Stromal cell of bone marrow (primary cell): ENCODE measurements around the gene HNRNPUL1.
"Not testable (repeated sequence)": the region's sequence is repeated elsewhere in the genome, so short reads cannot be mapped to it uniquely, and the experiment has no call there.

Experiments used
- DNase-seq: peaks from one replicate; pipeline ENCODE4 v3.0.0-alpha.2; 2012; ENCODE audit warnings: low read depth

The HNRNPUL1 gene

DNA sequence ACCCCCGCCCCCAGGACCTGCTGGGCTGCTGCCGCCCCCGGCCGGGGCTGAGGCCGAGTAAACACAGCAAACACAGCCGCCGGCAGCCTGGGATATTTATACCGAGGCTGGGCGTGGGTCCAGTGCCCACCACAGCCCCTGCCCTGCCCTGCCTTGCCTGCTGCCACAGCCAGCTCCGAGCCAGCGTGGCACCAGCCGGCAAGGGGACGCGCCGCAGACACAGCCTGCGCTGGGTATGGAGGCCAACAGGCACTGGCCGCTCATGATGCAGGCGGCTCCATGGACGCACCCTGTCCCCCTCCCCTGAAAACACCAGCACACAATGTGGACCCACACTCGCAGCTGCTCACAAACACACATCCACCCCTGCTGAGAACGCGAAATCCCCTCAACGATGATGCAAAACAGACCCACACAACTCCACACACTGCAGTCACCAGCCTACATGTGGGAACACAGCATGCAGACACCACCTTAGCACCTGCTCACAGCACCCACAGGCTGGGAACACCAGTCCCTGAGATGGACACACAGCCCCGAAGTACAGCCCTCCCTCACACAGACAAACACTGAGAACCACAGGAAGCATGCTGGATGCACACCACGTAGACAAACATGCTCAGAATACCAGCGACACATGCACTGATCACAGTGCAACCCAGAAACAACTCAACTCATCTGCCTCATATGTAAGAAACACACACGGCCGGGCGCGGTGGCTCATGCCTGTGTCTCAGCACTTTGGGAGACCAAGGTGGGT lies 62.0 kb downstream of the HNRNPUL1 start:
- no peak for DNase-seq

DNA sequence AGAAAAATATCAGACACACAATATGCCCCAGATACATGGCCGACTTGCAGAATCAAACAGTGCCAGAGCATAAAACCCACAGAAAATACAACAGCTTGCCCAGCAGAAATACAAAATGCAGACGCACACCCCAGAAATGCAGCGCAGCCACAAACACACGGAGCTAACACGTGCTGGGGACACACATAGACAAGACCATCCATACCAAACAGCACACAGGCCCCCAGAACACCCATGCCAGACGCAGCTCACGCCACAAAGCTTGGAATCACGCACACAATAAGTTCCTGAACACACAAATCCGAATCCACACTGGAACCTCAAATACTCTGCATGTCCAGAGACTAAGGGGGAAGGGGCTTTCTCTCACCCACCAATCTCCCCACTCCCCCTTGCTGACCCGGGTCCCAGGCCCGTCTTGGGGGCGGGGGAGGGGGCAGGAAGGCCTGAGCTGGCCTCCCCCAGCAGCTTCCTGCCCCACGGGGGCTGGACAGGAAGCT lies 63.0 kb downstream of the HNRNPUL1 start:
- DNase-seq = no peak

DNA sequence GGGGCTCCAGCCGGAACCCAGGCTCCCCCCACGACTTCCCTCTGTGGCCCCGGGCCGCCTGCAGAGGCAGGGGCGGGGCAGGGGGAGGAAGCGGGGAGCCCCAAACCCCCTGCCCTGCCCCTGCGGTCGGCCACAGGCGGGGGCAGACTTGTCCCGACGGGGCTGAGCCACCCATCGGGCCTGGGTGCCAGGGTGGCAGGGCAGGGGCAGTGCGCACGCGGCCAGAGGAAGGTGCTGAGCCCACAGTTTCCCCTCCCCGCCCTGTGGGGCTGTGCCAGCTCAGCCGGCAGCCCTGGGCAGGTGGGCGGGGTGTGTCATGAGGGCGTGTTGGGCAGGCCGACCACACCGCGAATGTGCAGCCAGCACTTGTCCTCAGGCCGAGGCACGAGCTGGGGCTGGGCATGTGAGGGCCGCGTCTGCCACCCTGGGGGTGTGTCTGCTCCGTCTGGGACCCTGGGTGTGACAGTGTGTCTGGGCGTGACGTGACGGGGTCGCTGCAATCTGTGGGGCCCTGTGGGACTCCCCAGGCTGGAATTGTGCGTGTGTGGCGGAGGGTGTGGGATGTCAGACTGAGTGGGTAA lies 63.5 kb downstream of the HNRNPUL1 start:
- no peak for DNase-seq

DNA sequence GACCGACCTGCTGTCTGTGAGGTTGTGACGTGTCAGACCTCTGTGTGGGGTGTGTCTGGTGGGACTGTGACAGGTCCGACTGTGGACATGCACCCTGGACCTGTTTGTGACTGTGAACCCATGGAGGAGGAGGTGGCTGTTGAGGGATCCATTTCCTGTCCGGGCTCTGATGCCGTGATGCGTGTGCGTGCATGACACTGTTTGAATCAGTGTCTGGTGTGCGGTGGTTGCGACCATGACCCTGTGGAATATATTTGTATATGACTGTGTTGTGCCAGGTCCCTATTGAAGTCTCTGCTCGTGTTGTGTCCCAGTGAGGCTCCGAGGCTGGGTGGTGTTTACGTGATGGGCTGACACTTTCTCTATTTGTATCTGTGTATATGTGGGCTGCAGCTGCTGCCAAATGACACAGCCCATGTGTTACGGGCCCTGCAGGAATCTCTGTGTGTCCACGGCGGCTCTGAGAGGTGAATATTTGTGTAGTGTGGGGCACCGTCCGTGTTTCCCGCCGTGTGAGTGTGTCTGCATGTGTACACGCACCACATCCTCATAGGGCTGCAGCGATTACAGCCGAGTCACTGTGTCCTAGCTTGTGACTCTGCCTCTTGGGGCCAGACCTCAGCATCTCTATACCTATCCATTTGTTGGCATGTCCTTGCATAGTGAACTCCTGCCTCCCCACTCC lies 64.1 kb downstream of the HNRNPUL1 start:
- DNase-seq = no peak

DNA sequence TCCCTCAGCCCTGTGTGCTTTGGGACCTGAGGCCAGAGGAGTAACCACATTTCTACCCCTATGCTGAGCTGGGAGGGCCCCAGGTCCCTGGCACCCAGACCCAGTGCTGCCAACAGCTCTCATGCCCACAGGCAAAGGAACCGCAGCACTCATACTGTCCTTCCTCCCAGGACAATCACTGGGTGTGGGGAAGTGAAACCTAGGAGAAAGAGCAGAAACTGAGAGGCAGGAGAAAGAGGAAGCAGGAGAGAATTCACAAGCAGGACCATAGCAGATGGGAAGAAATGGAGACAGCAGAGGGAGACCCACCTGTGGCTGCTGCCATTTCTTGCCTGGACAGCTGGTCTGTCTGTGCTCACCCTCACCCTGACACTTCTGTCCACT lies 64.7 kb downstream of the HNRNPUL1 start:
- no peak for DNase-seq

DNA sequence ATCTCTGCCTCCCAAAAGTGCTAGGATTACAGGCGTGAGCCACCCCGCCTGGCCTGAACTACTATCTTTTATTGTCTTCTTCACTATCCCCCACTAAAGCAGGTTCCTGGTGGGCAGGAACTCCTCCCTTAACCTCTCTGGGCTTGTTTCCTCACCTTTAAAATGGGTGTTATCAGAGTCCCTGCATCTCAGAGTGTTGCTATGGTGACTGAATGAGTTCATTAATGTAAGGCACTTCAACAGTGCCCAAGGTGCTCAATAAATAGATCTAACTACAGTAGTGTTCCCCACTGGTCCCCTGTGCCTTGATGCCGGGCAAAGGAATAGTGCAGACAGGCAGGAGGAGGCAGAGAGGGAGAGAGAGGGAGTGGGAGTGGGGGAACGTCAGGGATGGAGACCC lies 66.3 kb downstream of the HNRNPUL1 start:
- no peak for DNase-seq

DNA sequence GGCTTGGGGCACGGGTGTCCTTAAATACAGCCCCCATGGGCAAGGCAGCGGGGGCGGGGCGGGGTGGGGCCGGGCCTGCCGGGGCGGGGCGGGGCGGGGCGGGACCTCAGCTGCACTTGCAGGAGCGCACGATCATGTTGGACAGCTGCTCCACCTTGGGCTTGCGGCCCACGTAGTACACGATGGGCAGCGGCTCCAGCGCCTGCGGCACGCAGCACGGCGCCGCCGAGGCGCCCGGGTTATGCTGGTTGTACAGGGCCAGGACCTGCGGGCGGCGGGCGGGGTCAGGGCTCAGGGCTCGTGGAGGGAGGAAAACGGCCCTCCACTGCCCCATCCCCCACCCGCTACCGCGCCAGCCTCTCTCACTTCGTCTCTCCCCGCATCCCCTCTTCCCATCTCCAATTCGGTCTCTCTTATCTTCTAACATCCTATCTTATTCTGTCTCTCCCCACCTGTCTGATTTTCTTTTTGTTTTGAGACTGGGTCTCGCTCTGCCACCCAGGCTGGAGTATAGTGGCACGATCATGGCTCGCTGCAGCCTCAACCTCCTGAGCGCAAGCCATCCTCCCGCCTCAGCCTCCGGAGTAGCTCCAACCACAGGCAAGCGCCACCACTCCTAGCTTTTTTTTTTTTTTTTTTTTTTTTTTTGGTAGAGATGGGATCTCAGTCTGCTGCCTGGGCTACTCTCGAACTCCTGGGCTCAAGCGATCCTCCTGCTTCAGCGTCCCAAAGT lies 66.9 kb downstream of the HNRNPUL1 start:
- DNase-seq = no peak

DNA sequence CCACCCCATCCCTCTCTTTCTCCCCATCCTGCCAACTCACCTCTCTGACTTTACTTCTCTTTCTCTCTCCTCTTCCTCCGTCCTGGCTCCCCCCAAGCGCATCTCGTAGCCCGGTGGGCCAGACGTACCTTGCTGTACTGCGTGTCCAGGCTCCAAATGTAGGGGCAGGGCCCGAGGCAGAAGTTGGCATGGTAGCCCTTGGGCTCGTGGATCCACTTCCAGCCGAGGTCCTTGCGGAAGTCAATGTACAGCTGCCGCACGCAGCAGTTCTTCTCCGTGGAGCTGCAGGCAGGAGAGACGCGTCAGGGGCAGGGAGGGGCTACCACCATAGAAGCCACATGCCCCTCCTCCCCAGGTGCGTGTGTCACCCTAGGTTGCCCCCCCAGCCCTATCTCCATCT lies 67.8 kb downstream of the HNRNPUL1 start:
- DNase-seq = no peak

DNA sequence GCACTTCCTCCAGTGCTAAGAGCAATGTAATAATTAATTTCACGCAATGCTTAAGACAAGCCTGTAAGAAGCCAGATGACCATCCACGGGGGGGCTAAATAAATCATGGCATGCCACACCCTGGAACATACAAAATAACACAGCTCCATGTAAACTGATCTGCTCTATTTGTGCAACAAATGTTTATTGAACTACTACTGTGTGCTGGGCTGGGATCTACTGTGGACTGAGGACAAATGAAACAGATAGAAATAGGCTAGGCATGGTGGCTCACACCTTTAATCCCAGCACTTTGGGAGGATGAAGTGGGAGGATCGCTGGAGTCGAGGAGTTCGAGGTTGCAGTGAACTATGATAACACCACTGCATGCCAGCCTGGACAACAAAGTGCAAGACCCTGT lies 68.3 kb downstream of the HNRNPUL1 start:
- no peak for DNase-seq

DNA sequence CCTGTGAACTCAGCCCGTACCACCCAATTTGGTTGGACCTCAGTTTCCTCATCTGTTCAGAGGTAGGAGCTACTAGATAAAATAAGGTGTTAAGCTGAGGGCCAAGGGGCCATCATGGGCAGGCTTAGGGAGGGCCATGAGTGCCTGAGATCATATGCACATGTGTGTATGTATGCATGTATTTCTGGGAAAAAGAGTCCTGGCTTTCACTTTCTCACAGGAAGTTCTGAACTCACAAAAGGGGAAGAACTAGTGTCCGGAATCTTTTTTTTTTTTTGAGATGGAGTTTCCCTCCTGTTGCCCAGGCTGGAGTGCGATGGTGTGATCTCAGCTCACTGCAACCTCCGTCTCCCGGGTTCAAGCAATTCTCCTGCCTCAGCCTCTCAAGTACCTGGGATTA lies 70.6 kb downstream of the HNRNPUL1 start:
- DNase-seq = no peak

DNA sequence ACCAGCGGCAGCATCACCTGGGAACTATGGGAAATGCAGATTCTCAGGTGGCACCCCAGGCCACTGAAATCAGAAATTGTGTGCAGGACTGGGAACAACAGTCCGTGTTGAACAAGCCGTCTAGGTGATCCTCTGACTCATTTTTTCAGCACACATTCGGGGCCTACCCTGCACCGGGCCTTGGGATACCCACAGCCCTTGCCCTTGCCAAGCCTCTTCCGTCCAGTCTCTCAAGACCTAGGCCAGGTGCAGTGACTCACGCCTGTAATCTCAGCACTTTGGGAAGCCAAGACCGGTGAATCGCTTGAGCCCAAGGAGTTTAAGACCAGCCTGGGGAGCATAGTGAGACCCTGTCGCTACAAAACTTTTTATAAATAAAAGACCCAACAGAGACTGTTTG lies 71.3 kb downstream of the HNRNPUL1 start:
- DNase-seq = no peak

DNA sequence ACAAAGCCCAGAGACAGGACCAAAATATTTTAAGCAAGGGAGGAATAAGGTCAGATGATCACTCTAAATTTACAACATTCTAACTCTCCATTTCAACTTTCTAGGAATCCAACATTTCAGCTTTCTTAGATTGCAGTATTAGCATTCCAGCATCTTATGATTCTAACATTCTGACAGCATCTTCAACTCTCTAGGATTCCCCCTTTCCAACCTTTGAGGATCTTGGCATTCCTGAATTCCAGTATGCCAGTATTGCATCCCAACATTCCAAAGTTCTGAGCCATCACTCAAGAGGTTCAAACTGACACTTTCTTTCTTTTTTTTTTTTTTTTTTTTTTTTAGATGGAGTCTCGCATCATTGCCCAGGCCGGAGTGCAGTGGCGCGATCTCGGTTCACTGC lies 75.8 kb downstream of the HNRNPUL1 start:
- no peak for DNase-seq

DNA sequence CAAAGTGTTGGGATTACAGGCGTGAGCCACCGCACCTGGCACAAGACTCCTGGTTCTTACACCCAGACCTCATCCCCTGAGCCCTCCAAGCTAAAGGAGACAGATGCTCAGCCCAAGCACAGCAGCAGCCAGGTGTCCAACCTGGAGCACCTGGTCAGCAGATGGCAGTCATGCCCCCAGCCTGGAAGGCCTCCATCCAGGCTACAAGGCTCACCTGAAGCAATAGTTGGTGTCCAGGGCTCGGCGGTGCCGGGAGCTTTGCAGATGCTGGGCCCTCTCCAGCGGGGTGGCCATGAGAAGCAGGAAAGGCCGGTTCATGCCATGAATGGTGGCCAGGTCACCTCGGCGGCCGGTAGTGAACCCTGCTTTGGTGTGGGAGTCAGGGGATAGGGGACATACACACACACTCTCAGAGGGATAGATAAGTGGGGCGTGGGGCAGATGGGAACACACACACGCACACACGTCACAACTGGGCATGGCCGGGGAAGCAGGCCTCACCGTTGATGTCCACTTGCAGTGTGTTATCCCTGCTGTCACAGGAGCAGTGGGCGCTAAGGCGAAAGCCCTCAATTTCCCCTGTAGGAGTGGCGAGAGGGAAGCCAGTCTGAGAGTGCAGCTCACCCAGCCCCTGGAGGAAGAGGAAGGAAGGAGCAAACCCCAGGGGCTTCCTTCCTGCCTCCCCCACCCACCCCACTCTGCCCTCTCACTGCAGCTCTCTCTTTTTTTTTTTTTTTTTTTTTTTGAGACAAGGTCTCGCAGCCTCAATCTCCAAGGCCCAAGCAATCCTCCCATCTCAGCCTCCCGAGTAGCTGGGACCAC lies 77.7 kb downstream of the HNRNPUL1 start:
- DNase-seq = no peak

DNA sequence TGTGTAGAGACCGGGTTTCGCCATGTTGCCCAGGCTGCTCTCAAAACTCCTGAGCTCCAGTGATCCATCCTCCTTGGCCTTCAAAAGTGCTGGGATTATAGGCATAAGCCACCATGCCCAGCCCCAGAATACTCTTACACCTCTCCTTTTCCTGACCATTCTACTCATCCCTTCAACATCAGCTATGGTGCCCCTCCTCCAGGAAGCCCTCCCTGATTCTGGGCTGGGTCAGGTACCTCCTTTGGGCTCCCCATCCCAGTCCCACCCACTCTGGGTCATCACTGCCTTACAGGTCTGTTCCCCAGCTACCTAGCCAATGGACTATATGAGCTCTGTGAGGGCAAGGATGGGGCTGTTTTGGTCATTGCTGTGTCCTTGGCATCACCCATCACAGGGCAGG lies 80.0 kb downstream of the HNRNPUL1 start:
- no peak for DNase-seq

DNA sequence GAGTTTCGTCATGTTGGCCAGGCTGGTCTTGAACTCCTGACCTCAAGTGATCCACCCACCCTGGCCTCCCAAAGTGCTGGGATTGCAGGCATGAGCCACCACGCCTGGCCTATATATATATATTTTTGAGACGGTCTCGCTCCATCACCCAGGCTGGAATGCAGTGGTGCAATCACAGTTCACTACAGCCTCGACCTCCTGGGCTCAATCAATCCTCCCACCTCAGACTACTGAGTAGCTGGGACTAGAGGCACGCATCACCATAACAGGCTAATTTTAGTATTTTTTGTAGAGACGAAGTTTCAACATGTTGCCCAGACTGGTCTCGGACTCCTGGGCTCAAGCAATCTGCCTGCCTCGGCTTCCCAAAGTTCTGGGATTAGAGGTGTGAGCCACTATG lies 82.7 kb downstream of the HNRNPUL1 start:
- not testable (repeated sequence) for DNase-seq

DNA sequence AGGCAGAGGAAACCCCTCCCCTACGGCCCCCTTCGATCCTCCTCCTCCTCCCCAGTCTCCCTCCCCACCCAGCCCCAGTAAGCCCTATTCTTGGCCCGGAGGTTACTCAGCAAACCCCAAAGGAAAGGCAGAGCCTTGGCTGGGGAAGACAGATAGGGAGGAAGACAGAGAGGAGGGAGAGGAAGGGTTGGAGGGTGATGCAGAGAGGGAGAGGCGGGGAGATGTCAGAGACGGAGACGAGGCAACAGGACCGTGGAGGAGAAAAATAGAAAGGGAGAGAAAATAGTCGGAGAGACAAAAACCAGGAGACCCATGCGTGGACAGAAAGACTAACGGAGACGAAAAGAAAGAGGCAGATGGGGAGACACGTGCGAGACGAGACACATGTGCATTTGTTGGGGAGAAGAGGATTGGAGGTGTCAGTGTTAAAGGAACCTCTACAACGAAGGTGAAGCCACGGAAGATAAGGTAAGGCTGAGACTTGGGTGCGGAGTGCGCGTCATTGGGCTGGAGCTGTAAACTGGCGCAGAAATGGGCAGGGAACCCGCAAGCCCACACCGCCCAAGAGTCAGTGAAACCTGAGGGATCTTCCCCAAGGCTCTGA lies 86.7 kb downstream of the HNRNPUL1 start:
- DNase-seq = no peak

DNA sequence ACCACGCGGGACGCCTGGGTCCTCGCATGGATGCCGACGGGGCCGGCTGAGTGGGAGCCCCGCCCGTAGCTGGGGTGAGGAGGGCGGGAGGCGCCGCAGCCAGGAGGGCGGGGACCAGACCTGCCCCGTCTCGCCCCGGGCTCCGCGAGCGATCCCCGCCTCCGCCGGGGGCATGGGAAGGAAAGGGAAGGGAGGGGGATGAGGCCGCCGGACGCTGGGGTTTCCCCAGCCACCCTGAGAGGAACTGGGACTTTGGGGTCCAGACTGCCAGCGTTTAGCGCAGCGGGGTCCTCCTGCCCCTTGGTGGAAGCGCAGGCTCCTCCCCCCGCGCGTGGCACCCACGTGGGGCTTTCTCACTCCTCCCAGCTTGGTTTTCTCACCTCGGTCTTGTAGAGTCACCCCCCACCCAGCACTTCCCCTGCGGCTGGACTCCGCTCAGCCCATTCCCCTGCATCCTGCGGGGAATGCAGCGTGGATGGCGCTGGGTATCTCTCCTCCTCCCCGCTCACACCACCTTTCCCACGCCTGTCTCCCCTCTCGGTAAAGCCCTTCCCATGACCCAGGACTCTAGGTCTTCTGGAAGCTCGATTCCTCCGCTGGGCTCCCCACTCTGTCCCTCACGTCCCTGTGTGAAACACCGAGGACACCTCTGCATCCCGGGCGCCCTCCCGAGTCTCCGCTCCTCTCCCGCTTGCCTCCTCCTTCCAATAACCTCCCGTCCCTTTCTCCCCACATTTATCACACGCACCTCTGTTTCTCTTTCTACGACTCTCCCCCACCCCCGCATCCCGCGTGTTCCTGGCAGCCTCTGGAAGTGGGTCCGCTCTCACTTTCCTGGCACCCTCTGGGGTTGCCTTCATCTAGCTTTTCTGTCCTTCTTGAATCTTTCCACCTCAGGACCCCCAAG lies 87.4 kb downstream of the HNRNPUL1 start:
- DNase-seq = no peak

DNA sequence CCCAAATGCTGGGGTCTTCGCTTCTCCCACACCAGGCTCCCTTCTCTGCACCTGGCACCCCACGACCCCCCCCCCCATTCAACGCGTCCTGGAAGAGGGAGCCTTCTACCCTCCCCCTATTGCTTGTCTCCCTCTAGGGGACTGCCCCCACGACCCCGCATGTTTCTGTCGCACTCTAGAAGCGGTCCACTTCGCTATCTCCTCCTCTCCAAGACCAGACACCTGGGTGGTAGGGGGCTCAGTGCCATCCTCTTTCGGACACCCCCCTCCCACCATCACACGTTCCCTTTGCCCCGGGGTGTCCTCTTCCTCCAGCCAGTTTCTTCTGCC lies 88.1 kb downstream of the HNRNPUL1 start:
- DNase-seq = no peak

DNA sequence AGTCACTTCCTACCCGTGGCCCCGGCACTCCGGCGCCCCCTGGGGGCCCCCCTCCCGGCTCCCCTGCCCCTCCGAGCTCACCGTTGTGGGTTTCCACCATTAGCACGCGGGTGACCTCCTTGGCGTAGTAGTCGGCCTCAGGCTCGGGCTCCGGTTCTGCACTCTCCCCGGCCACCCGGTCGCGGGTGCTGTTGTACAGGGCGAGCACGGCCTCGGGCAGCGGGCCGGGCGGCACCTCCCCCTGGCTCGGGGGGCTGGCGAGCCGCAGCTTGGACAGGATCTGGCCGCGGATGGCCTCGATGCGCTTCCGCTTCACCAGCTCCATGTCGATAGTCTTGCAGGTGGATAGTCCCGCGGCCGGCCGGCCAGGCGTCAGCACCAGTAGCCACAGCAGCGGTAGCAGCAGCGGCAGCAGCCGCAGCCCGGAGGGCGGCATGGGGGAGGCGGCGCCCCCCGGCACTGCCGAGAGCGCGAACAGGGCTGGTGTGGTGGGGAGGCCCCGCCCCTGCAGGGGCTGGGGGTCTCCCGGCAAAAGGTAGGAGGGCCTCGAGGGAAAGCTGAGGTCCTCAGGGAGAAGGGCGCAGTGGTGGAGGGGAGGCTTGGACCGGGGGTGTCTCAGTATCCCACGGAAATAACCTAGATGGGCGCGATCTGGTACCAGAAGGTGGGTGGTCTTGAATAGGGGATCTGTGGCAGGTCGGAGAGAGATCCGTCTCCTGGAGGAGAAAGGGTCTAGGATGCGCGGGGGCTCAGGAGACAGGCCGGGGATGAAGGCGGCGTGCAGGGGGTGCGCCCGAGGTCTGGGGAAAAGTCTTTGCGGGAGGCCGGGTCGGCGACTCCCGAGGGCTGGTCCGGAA lies 88.7 kb downstream of the HNRNPUL1 start:
- no peak for DNase-seq
